H9 (cell line): Measurements from ENCODE around the gene CD226. TPM values are rescaled to one million over a fixed set of nuclear protein-coding genes. Genes with fewer than 3 reads are reported as not detected.

Experiments
- DNase-seq: peaks from one replicate; pipeline ENCODE4 v3.0.0-alpha.2; 2017
- H2AFZ ChIP-seq: one replicate; pipeline ENCODE4 v1.6.1; 2013; ENCODE audit warnings: mild to moderate bottlenecking, low read length, control low read depth, moderate library complexity
- H2AK5ac ChIP-seq: 2 replicates; pipeline ENCODE4 v1.6.1; 2013; ENCODE audit warnings: low read length, control low read depth, mixed read lengths; ENCODE audit not compliant: insufficient read length
- H2BK120ac ChIP-seq: one replicate; pipeline ENCODE4 v1.6.1; 2013; ENCODE audit warnings: low read depth, mild to moderate bottlenecking, low read length, control low read depth, inconsistent platforms; ENCODE audit not compliant: poor library complexity, severe bottlenecking
- H2BK12ac ChIP-seq: 2 replicates; pipeline ENCODE4 v1.6.1; 2013; ENCODE audit warnings: low read length, control low read depth, mixed read lengths, low read depth; ENCODE audit not compliant: insufficient read length
- H2BK15ac ChIP-seq: 2 replicates; pipeline ENCODE4 v1.6.1; 2013; ENCODE audit warnings: low read depth, low read length, control low read depth
- H2BK20ac ChIP-seq: one replicate; pipeline ENCODE4 v1.6.1; 2013; ENCODE audit warnings: low read depth, mild to moderate bottlenecking, low read length, control low read depth, inconsistent platforms; ENCODE audit not compliant: poor library complexity, severe bottlenecking
- H2BK5ac ChIP-seq: 2 replicates; pipeline ENCODE4 v1.6.1; 2013; ENCODE audit warnings: low read length, control low read depth, mixed read lengths; ENCODE audit not compliant: insufficient read length
- H3K14ac ChIP-seq: 2 replicates; pipeline ENCODE4 v1.6.1; 2013; ENCODE audit warnings: low read length, control low read depth; ENCODE audit not compliant: insufficient read depth
- H3K18ac ChIP-seq: 2 replicates; pipeline ENCODE4 v1.6.1; 2013; ENCODE audit warnings: low read depth, mild to moderate bottlenecking, mixed read lengths, low read length, control low read depth; ENCODE audit not compliant: insufficient read length
- H3K23ac ChIP-seq: 2 replicates; pipeline ENCODE4 v1.6.1; 2013; ENCODE audit warnings: low read length, control low read depth, mixed read lengths, low read depth; ENCODE audit not compliant: insufficient read length
- H3K23me2 ChIP-seq: 2 replicates; pipeline ENCODE4 v1.6.1; 2013; ENCODE audit warnings: low read depth, mild to moderate bottlenecking, mixed read lengths, low read length, control low read depth; ENCODE audit not compliant: insufficient read length, poor library complexity, severe bottlenecking
- H3K27ac ChIP-seq: 2 replicates; pipeline ENCODE4 v1.5.1; 2013; ENCODE audit warnings: low read length, control low read depth, mixed read lengths, low read depth; ENCODE audit not compliant: insufficient read length
- H3K27me3 ChIP-seq: 2 replicates; pipeline ENCODE4 v1.6.1; 2013; ENCODE audit warnings: low read length, control low read depth, inconsistent platforms; ENCODE audit not compliant: insufficient read depth
- H3K4ac ChIP-seq: 2 replicates; pipeline ENCODE4 v1.6.1; 2013; ENCODE audit warnings: low read depth, mild to moderate bottlenecking, control low read depth, inconsistent platforms, low read length, moderate library complexity
- H3K4me1 ChIP-seq: 2 replicates; pipeline ENCODE4 v1.6.1; 2013; ENCODE audit warnings: low read length, control low read depth, inconsistent platforms; ENCODE audit not compliant: insufficient read depth
- H3K4me2 ChIP-seq: 2 replicates; pipeline ENCODE4 v1.6.1; 2013; ENCODE audit warnings: low read length, control low read depth, mixed read lengths; ENCODE audit not compliant: insufficient read length, insufficient read depth
- H3K56ac ChIP-seq: 2 replicates; pipeline ENCODE4 v1.6.1; 2013; ENCODE audit warnings: low read depth, mild to moderate bottlenecking, mixed read lengths, low read length, control low read depth; ENCODE audit not compliant: insufficient read length
- H3K79me1 ChIP-seq: 2 replicates; pipeline ENCODE4 v1.6.1; 2013; ENCODE audit warnings: low read depth, mild to moderate bottlenecking, moderate library complexity, low read length, control low read depth, inconsistent platforms; ENCODE audit not compliant: insufficient read depth, poor library complexity, severe bottlenecking
- H3K79me2 ChIP-seq: 2 replicates; pipeline ENCODE4 v1.6.1; 2013; ENCODE audit warnings: low read length, control low read depth, inconsistent platforms; ENCODE audit not compliant: insufficient read depth
- H3K9ac ChIP-seq: 2 replicates; pipeline ENCODE4 v1.6.1; 2013; ENCODE audit warnings: low read length, control low read depth, mixed read lengths; ENCODE audit not compliant: insufficient read length; ENCODE audit errors: extremely low read depth
- H3K9me3 ChIP-seq: one replicate; pipeline ENCODE4 v1.6.1; 2013; ENCODE audit warnings: low read depth, low read length, inconsistent platforms; ENCODE audit not compliant: control insufficient read depth
- H3T11ph ChIP-seq: one replicate; pipeline ENCODE4 v1.6.1; 2013; ENCODE audit warnings: mild to moderate bottlenecking, low read length, control low read depth, inconsistent platforms
- H4K20me1 ChIP-seq: one replicate; pipeline ENCODE4 v1.6.1; 2013; ENCODE audit not compliant: control insufficient read depth, insufficient read length, insufficient read depth
- H4K5ac ChIP-seq: 2 replicates; pipeline ENCODE4 v1.6.1; 2013; ENCODE audit warnings: low read depth, mild to moderate bottlenecking, mixed read lengths, low read length, control low read depth; ENCODE audit not compliant: insufficient read length
- H4K8ac ChIP-seq: replicated peaks from 2 replicates; pipeline ENCODE4 v1.6.1; 2013; ENCODE audit warnings: low read length, control low read depth, mixed read lengths, low read depth; ENCODE audit not compliant: insufficient read length
- H4K91ac ChIP-seq: 2 replicates; pipeline ENCODE4 v1.6.1; 2013; ENCODE audit warnings: low read depth, mild to moderate bottlenecking, moderate library complexity, mixed read lengths, low read length, control low read depth; ENCODE audit not compliant: insufficient read length
- H3K27ac Mint-ChIP-seq, 3 experiments: 2 replicates in 2 of 3; 3 replicates in 1 of 3; pipeline ENCODE4 v1.8.0; 2020 to 2021; ENCODE audit warnings: mixed read lengths in 3 of 3, mild to moderate bottlenecking in 1 of 3, moderate library complexity in 1 of 3
- H3K27me3 Mint-ChIP-seq: 2 replicates; pipeline ENCODE4 v1.8.0; 2021; ENCODE audit warnings: low read depth, mild to moderate bottlenecking, moderate library complexity, mixed read lengths
- H3K36me3 Mint-ChIP-seq, 3 experiments: 2 replicates in 2 of 3; 3 replicates in 1 of 3; pipeline ENCODE4 v1.8.0; 2020 to 2021; ENCODE audit warnings: low read depth in 3 of 3, mixed read lengths in 3 of 3; ENCODE audit not compliant: insufficient read depth in 1 of 3
- H3K4me1 Mint-ChIP-seq, 2 experiments: 2 replicates each; pipeline ENCODE4 v1.8.0; 2020; ENCODE audit warnings: mixed read lengths in 2 of 2
- H3K4me3 Mint-ChIP-seq, 2 experiments: 2 replicates in 1 of 2; 3 replicates in 1 of 2; pipeline ENCODE4 v1.8.0; 2020 to 2021; ENCODE audit warnings: mild to moderate bottlenecking in 2 of 2, mixed read lengths in 2 of 2, moderate library complexity in 1 of 2
- H3K9me3 Mint-ChIP-seq, 2 experiments: 2 replicates in 1 of 2; 3 replicates in 1 of 2; pipeline ENCODE4 v1.8.0; 2020; ENCODE audit warnings: mild to moderate bottlenecking in 2 of 2, mixed read lengths in 2 of 2, moderate library complexity in 1 of 2
- CTCF ChIP-seq: fragments of 200-600 bp; sonication (generic); conservative IDR thresholded peaks from 3 replicates; pipeline ENCODE4 v1.8.0; 2021; ENCODE audit warnings: antibody characterized with exemption, mild to moderate bottlenecking
- WGBS: extraction: QIAGEN DNeasy Blood & Tissue Kit; methylation state at CpG from one replicate; pipeline ENCODE4 v1.1.7; 2013; ENCODE audit warnings: missing lambda C conversion rate, low lambda C conversion rate, mixed read lengths; ENCODE audit not compliant: insufficient read length; ENCODE audit errors: extremely low coverage; 5-methylcytosine and 5-hydroxymethylcytosine counted together
- total RNA-seq: library from RNA; stranded (reverse); gene quantifications from 2 replicates; pipeline ENCODE4 v1.2.1, GENCODE V29; 2021

Gene CD226
- total RNA-seq, 1 experiment from 2014 or later, result not detected

GRCh38 chr18:69840001-69840400, 107.7 kb downstream of the CD226 start:
- H2BK5ac ChIP-seq, result no peak overlapping the region
- no peaks in the 10 kb centered on the region for H3K9me3 ChIP-seq
- H2BK12ac ChIP-seq, result no peak overlapping the region
- no peak overlapping the region for H2AFZ ChIP-seq
- Mint-ChIP-seq H3K4me3 (no peak overlapping the region), H3K36me3 (no peaks in the 10 kb centered on the region; a peak in 1 of 7 replicates), H3K4me1 (peaks cover 6 to 11% of the 10 kb centered on the region in 2 experiments), H3K27me3 (no peaks in the 10 kb centered on the region), H3K9me3 (no peaks in the 10 kb centered on the region; a peak in 1 of 5 replicates), H3K27ac (peak overlapping the region in 1 of 3 experiments; percentile 18; a peak in 2 of 7 replicates)
- H3K79me1 ChIP-seq, result no peaks in the 10 kb centered on the region
- H3K79me2 ChIP-seq, result no peaks in the 10 kb centered on the region
- H3K9ac ChIP-seq, result no peak overlapping the region
- no peaks in the 10 kb centered on the region for H3K4me1 ChIP-seq
- no peak for DNase-seq
- no peak overlapping the region for H2BK15ac ChIP-seq
- no peak overlapping the region for H3K18ac ChIP-seq
- H4K8ac ChIP-seq, result no peak overlapping the region
- H4K91ac ChIP-seq, result no peak overlapping the region
- no CpG with 5 or more reads among the region's 11 CpGs for WGBS
- TF ChIP-seq CTCF, result no peak
- H3K27ac ChIP-seq, result no peak overlapping the region
- no peak overlapping the region for H3K23ac ChIP-seq
- H3K4me2 ChIP-seq, result no peak overlapping the region
- no peak overlapping the region for H3K56ac ChIP-seq
- H3K4ac ChIP-seq, result no peak overlapping the region
- no peak overlapping the region for H2BK20ac ChIP-seq
- H2BK120ac ChIP-seq, result no peak overlapping the region
- H3T11ph ChIP-seq, result no peak overlapping the region
- no peak overlapping the region for H3K14ac ChIP-seq
- H4K20me1 ChIP-seq, result no peaks in the 10 kb centered on the region
- no peak overlapping the region for H2AK5ac ChIP-seq
- no peak overlapping the region for H4K5ac ChIP-seq
- no peaks in the 10 kb centered on the region for H3K27me3 ChIP-seq
- no peaks in the 10 kb centered on the region for H3K23me2 ChIP-seq
